Measurements from ENCODE around the gene SCMH1.

GRCh38 chr1:41078616-41079015, 163.5 kb downstream of the SCMH1 start:
- TF ChIP-seq, protein P1, sequence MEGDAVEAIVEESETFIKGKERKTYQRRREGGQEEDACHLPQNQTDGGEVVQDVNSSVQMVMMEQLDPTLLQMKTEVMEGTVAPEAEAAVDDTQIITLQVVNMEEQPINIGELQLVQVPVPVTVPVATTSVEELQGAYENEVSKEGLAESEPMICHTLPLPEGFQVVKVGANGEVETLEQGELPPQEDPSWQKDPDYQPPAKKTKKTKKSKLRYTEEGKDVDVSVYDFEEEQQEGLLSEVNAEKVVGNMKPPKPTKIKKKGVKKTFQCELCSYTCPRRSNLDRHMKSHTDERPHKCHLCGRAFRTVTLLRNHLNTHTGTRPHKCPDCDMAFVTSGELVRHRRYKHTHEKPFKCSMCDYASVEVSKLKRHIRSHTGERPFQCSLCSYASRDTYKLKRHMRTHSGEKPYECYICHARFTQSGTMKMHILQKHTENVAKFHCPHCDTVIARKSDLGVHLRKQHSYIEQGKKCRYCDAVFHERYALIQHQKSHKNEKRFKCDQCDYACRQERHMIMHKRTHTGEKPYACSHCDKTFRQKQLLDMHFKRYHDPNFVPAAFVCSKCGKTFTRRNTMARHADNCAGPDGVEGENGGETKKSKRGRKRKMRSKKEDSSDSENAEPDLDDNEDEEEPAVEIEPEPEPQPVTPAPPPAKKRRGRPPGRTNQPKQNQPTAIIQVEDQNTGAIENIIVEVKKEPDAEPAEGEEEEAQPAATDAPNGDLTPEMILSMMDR (IDR thresholded peaks at IDR 0.05) = no peak
- TF ChIP-seq POLR2AphosphoS5 (IDR thresholded peaks at IDR 0.05) = no peak

Measured in gastroesophageal sphincter (tissue), 3 donors.